ENCODE measurements around the gene INCENP.
"Not testable (repeated sequence)": the region's sequence is repeated elsewhere in the genome, so short reads cannot be mapped to it uniquely, and the experiment has no call there.

The INCENP gene

DNA sequence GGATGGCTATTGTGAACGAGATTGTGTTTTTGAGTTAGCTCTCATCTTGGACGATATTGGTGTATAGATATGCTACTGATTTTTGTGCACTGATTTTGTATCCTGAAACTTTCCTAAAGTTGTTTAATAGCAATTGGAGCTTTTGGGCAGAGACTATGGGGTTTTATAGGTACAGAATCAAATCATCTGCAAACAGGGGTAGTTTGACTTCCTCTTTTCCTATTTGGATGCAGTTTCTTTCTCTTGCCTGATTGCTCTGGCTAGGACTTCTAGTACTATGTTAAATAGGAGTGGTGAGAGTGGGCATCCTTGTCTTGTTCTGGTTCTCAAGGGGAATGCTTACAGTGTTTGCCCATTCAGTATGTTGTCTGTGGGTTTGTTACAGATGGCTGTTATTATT lies 57.3 kb downstream of the INCENP start:
- DNase-seq: no peak

GRCh38 chr11:62182147-62182891 lies 58.5 kb downstream of the INCENP start:
- DNase-seq: no peak

DNA sequence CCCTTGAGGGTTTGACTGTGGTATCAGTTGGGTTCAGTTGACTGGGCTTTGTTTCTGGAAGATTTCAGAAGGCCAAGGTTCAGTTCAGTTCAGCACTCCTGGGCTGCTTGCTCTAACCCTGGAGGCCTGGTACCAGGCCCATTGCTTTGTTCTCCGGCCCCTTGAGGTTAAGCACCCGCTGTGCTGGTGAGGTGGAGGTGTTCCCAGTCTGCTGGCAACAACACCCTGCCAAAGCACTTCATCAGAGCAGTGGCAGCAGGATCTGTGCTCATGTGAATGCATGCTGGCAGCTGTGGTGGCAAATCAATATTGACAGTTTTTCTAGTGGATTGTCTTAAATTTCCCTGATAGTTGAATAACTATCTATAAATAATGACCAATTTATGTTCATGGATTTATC lies 62.4 kb downstream of the INCENP start:
- DNase-seq: no peak

DNA sequence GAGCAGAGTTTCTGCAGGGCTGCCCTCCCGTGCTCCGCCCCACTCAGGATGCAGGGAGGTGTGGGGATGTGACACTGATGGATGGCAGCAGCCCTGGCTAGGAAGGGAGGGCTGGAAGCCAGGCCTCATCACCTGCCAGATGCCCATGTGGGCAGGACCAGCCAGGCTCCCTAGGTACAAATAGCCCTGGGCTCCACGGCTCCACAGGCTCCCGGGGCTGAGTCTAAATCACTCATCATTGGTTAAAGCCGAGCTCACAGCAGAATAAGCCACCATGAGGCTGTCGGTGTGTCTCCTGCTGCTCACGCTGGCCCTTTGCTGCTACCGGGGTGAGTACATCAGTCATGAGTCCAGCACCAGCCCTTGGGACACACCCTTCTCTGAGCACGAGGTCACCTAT lies 66.2 kb downstream of the INCENP start, which contains the start of gene SCGB1D1:
Gene SCGB1D1 (plus strand): TSS at position 206 of the 400 bp plus-strand sequence. CDS start 69 bp downstream, at position 275.
- no peak for DNase-seq

DNA sequence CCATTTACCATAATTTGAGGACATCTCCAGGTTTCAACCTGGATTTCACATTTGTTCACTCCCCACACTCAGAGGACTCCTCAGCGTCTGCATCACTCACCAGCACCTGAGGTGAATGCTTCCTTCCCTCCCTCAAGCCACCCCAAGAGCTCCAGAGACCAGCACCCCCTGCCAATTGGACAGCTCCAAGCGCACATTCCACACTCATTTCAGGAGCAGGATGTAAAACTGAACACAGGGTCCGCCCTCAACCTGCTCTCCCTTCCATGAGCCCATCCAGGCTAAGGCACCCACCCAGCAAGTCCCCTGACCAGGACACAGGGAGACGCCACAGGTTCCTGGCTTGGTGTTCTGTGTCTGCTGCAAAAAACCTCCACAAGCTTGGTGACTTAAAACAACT lies 70.1 kb downstream of the INCENP start:
- no peak for DNase-seq

GRCh38 chr11:62195010-62195409 lies 71.2 kb downstream of the INCENP start:
- not testable (repeated sequence) for DNase-seq

- no peak for DNase-seq
Observed at GRCh38 chr11:62195945-62196344, 72.1 kb downstream of the INCENP start.

GRCh38 chr11:62197400-62197799 lies 73.6 kb downstream of the INCENP start:
- not testable (repeated sequence) for DNase-seq

- no peak for DNase-seq
Observed at GRCh38 chr11:62201376-62201775, 77.6 kb downstream of the INCENP start.
